Mucosa of rectum (tissue), 2 donors: ENCODE data around the gene CERK.

Source experiments
- H3K27ac ChIP-seq, 2 donors: one replicate each; pipeline ENCODE4 v1.7.0; 2013; ENCODE audit warnings: inconsistent platforms in 2 of 2, low read depth in 2 of 2, low read length in 2 of 2
- H3K27me3 ChIP-seq, 2 donors: one replicate each; pipeline ENCODE4 v1.7.0; 2013; ENCODE audit warnings: low read length in 2 of 2; ENCODE audit not compliant: control insufficient read depth in 2 of 2, insufficient read depth in 2 of 2
- H3K36me3 ChIP-seq, 2 donors: one replicate each; pipeline ENCODE4 v1.7.0; 2013; ENCODE audit warnings: low read length in 2 of 2; ENCODE audit not compliant: control insufficient read depth in 2 of 2, insufficient read depth in 2 of 2
- H3K4me1 ChIP-seq, 2 donors: one replicate each; pipeline ENCODE4 v1.7.0; 2013; ENCODE audit warnings: low read length in 2 of 2, mild to moderate bottlenecking in 1 of 2; ENCODE audit not compliant: control insufficient read depth in 2 of 2, insufficient read depth in 2 of 2
- H3K4me3 ChIP-seq, 2 donors: one replicate each; pipeline ENCODE4 v1.7.0; 2013; ENCODE audit warnings: low read length in 2 of 2
- H3K9ac ChIP-seq, 2 donors: one replicate each; pipeline ENCODE4 v1.7.0; 2013; ENCODE audit warnings: low read length in 2 of 2, low read depth in 1 of 2, mild to moderate bottlenecking in 1 of 2
- H3K9me3 ChIP-seq, 2 donors: one replicate each; pipeline ENCODE4 v1.7.0; 2013; ENCODE audit warnings: low read length in 2 of 2; ENCODE audit not compliant: control insufficient read depth in 2 of 2
- donor health status: healthy.
- donor health status: Normal muscosa, but diverticular disease.

Gene CERK

DNA sequence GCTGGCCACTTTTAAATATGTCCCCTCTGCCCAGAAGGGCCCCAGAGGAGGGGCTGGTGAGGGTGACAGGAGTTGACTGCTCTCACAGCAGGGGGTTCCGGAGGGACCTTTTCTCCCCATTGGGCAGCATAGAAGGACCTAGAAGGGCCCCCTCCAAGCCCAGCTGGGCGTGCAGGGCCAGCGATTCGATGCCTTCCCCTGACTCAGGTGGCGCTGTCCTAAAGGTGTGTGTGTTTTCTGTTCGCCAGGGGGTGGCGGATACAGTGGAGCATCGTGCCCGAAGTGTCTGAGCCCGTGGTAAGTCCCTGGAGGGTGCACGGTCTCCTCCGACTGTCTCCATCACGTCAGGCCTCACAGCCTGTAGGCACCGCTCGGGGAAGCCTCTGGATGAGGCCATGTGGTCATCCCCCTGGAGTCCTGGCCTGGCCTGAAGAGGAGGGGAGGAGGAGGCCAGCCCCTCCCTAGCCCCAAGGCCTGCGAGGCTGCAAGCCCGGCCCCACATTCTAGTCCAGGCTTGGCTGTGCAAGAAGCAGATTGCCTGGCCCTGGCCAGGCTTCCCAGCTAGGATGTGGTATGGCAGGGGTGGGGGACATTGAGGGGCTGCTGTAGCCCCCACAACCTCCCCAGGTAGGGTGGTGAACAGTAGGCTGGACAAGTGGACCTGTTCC is 71.3 kb downstream of the CERK start:
- Histone ChIP-seq H3K36me3 (peaks cover 54 to 72% of the 10 kb centered on the region in 2 donors), H3K4me3 (no peak overlapping the region), H3K4me1 (peaks cover under 1 to 1% of the 10 kb centered on the region in 2 donors), H3K9ac (no peak overlapping the region), H3K27ac (no peak overlapping the region), H3K27me3 (no peaks in the 10 kb centered on the region), H3K9me3 (no peaks in the 10 kb centered on the region)

DNA sequence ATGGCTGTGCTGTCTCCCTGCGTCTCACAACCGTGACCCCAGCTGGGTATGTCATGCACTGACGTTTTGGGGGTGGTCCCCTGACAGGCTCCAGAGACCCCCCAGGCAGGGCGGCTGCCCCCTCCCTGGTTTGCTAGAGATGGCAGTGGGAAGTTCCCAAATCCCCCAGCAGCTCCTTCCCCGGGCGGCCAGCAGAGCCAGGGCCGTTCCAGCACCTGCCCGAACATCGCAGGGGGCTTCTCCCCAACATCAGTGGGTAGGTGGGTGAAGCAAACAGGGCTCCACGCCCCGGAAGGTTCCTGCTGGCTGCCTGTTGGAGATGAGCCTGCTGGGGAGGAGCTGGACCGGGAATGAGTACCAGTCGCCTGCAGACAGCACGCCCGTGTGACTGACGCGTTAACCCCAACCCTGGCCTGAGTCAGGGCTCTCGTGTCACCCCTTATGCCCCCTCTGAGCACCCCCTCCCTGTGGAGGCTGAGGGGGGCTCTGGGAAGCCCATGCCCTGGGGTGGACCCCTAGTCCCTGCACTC is 72.2 kb downstream of the CERK start:
- H3K4me3 ChIP-seq = no peak overlapping the region
- peaks cover 58 to 72% of the 10 kb centered on the region in 2 donors for H3K36me3 ChIP-seq
- H3K27me3 ChIP-seq = no peaks in the 10 kb centered on the region
- H3K9ac ChIP-seq = no peak overlapping the region
- no peaks in the 10 kb centered on the region for H3K9me3 ChIP-seq
- no peak overlapping the region for H3K27ac ChIP-seq
- H3K4me1 ChIP-seq = peaks cover 9% of the 10 kb centered on the region in 2 donors

DNA sequence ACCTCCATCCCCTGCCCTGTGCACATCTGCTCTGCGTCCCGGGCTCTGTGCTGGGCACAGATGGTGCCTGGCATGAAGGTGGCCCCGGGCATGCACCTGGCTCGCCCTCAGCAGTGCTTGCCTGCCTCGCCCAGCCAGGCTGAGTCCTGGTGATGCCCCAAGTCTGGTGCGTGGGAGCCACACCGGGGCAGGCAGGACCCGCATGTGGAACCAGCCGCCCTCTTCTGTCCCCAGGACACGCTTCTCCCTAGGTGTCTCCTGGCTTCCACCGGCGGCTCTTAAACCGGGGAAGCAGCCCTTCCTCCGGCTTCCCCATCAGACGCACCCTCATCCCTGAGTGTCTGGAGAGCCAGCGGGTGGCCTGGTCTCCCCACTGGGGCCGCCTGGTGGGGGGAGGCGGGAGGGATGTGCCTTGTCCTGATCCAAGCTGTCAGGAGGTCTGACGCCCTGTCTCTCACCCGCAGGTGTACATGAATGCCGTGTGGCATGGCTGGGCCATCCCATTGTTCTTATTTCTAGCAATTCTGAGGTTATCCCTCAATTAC is 72.8 kb downstream of the CERK start:
- H3K27me3 ChIP-seq = no peaks in the 10 kb centered on the region
- H3K36me3 ChIP-seq = peaks cover 56 to 69% of the 10 kb centered on the region in 2 donors
- no peak overlapping the region for H3K4me3 ChIP-seq
- no peaks in the 10 kb centered on the region for H3K9me3 ChIP-seq
- peaks cover 13 to 15% of the 10 kb centered on the region in 2 donors for H3K4me1 ChIP-seq
- H3K9ac ChIP-seq = no peak overlapping the region
- H3K27ac ChIP-seq = no peak overlapping the region

DNA sequence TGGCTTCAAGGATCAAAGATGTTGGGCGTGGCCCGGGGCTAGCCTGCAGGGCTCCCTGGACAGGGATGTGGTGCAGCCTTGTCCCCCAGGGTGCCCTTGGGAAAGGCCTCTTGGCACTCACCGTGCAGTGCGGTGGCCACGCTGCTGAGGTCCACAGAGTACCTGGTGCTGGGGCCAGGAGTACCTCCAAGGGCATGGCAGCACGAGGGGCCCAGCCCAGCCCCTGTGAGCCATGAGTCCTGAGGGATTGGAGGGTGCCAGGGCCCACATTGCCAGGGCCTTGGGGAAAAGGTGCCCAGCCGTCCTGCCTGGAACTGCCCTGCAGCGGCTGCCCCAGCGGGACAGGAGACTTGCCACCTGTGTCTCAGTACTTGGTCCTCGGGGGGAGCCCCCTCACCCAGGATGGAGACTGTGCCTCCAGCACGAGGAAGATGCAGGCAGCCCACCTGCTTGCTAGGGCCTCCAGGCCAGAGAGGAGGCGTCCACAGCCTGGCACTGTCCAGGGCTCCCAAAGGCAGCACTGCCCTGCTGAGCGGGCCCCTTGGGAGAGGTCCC is 73.7 kb downstream of the CERK start:
- H3K9me3 ChIP-seq = no peaks in the 10 kb centered on the region
- H3K27me3 ChIP-seq = no peaks in the 10 kb centered on the region
- H3K9ac ChIP-seq = no peak overlapping the region
- H3K4me1 ChIP-seq = peaks cover 18 to 21% of the 10 kb centered on the region in 2 donors
- peaks cover 52 to 67% of the 10 kb centered on the region in 2 donors for H3K36me3 ChIP-seq
- H3K27ac ChIP-seq = no peak overlapping the region
- H3K4me3 ChIP-seq = no peak overlapping the region

DNA sequence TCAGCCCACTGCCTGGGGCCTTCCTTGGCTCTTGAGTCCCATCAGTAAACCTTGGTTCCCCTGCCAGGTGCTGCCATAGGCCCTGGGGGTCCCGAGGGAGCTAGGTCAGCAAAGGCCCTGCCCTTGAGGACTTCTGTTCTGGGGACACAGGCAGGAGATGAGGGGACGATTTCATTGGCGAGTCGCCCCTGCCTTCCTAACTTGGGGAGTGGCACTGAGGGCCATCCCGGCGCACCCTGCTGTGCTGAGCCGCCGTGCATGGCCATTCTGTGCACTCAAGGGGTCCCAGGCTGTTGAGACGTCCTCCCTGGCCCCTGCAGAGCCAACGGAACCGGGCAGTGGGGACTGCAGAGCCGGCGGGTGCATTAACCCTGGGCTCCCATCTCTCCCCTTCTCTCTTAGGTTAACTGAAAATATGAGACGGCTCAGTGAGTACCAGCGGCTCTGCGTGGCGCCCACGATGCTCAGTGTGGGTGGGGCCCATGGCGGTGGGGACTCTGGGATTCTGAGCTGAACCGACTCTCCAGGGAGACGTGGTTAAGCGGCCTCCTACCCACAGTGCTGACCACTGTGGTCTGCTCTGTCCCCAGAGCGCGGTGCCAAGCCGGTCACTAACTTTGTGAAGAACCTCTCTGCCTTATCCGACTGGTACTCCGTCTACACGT is 74.5 kb downstream of the CERK start:
- Histone ChIP-seq H3K4me3 (no peak overlapping the region), H3K4me1 (peaks cover 18 to 21% of the 10 kb centered on the region in 2 donors), H3K27me3 (no peaks in the 10 kb centered on the region), H3K27ac (no peak overlapping the region), H3K36me3 (peaks cover 53 to 59% of the 10 kb centered on the region in 2 donors), H3K9me3 (no peaks in the 10 kb centered on the region), H3K9ac (no peak overlapping the region)

DNA sequence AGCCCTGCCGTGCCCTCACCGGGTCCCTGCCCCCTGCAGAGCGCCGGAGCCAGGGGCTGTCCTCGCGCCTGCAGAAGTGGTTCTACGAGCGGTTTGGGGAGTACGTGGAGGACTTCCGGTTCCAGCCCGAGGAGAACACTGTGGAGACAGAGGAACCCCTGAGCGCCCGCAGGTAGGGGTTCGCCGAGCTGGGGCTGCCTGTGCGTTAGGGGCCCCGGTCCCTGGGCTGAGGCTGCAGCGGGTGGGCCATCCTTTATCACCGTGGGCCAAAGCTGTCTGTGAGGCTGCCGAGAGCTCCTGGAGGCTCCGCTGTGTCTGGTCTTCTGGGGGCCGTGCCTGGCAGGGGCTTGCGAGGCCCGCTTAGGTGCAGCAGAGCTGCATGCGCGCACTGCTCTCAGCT is 75.1 kb downstream of the CERK start:
- H3K36me3 ChIP-seq = peaks cover 50 to 56% of the 10 kb centered on the region in 2 donors
- no peak overlapping the region for H3K4me3 ChIP-seq
- H3K9me3 ChIP-seq = no peaks in the 10 kb centered on the region
- H3K27ac ChIP-seq = no peak overlapping the region
- no peak overlapping the region for H3K9ac ChIP-seq
- H3K27me3 ChIP-seq = no peaks in the 10 kb centered on the region
- H3K4me1 ChIP-seq = peaks cover 18 to 21% of the 10 kb centered on the region in 2 donors

DNA sequence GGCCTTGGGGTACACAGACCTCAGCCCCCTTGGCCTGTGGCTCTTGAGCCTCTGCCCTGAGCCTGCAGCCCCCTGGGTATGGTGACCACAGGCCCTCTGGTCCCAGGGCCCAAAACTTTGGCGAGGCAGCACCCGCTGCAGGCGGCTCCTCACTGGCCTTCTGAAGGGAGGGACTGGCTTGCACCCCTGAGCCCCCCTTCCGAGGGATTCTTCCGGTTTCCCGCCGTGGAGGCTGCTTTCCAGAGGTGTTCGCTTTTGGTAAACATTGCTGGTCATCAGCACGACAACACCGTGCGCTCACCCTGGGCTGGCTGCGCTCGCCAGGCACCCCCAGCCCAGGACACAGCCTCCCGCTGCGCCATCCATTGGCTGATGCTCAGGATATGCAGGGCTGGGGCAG is 75.8 kb downstream of the CERK start:
- Histone ChIP-seq H3K27me3 (no peaks in the 10 kb centered on the region), H3K27ac (no peak overlapping the region), H3K4me1 (peaks cover 18 to 21% of the 10 kb centered on the region in 2 donors), H3K9me3 (no peaks in the 10 kb centered on the region), H3K9ac (no peak overlapping the region), H3K4me3 (no peak overlapping the region), H3K36me3 (peaks cover 45 to 49% of the 10 kb centered on the region in 2 donors)

DNA sequence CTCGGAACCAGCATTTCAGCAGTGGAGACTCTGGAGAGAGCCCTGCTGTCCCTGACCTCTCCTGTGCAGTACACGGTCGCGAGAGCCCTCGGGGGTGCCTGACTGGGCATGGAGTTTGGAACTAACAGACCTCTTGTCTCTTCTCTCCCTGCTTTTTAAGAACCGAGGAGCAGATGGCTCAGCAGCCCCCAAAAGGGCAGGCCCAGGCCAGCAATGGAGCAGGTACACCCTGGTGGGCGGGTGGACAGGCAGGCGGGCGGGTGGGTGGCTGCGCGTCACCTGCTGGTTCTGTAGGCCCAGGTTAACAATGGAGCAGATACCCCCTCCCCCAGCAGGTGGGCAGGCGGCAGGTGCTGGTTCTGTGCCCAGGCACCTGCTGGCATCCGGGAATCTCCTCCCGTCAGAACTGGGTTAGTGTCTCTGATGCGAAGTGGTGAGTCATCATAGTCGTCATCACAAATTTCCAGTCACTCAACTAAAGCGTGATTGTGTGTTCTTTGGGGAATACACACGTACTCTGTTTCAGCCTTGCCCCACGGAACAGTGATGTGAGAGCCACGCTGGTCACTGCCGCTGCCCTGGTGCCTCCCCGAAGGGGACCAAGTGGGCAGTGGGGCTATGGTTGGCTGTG is 76.7 kb downstream of the CERK start:
- H3K9me3 ChIP-seq = no peaks in the 10 kb centered on the region
- H3K4me1 ChIP-seq = peaks cover 18 to 21% of the 10 kb centered on the region in 2 donors
- no peak overlapping the region for H3K4me3 ChIP-seq
- H3K36me3 ChIP-seq = peaks cover 41% of the 10 kb centered on the region in 2 donors
- H3K27ac ChIP-seq = peak overlapping the region; percentile 54 to 86
- H3K27me3 ChIP-seq = no peaks in the 10 kb centered on the region
- H3K9ac ChIP-seq = peak overlapping the region in 1 of 2 donors; percentile 69

DNA sequence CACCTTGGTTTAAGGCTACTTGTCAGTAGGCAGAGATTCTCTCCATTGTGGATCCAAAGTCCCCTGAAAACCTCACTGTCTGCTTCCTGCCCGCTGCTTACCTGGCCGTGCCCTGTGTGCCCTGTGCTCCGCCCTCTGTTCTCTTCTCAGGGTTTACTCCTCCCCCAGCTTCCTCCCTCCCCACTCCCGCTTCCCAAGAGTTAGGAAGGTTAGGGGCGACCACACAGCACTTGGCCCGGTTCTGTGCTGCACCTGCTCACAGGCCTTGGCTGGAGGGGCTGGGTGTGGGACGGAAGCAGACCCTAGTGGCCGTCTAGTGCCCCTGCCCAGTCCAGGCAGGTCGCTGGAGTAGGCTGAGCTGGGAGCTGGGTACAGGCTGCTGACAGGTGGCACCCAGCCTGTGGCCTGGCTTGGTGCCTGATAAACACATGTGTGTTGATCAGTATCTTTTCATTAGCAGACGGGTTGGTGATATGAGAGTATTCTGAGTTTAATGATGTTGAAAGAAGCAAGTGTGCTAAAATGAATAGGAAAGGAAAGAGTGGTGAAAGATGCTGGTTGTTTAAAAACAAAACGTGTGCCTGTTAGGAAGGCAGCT is 77.3 kb downstream of the CERK start:
- H3K27me3 ChIP-seq = no peaks in the 10 kb centered on the region
- peaks cover 34 to 35% of the 10 kb centered on the region in 2 donors for H3K36me3 ChIP-seq
- no peaks in the 10 kb centered on the region for H3K9me3 ChIP-seq
- H3K4me3 ChIP-seq = no peak overlapping the region
- H3K4me1 ChIP-seq = peaks cover 18 to 21% of the 10 kb centered on the region in 2 donors
- peak overlapping the region; percentile 86 for H3K27ac ChIP-seq
- peak overlapping the region in 1 of 2 donors; percentile 69 for H3K9ac ChIP-seq
